Right ventricle myocardium inferior (tissue), 1 donor: Measurements from ENCODE around the gene SDC4. TPM values are rescaled to one million over a fixed set of nuclear protein-coding genes. Genes with fewer than 3 reads are reported as not detected.

ENCODE experiments used
- ATAC-seq: fragments of 200-7000 bp; cut with Tn5 transposase; one replicate; pipeline ENCODE4 v1.9.1; 2020; ENCODE audit warnings: mild to moderate bottlenecking, moderate library complexity
- DNase-seq: peaks from one replicate; pipeline ENCODE4 v3.0.0; 2021; ENCODE audit errors: missing footprints
- intact Hi-C: fragments of 100-400 bp; cut with DNase I; formaldehyde crosslinking; loops from one replicate; pipeline ENCODE4 v1.11.0; 2022
- total RNA-seq: library from RNA; stranded (reverse); fragmentation: NEBNext Ultra II Directional; extraction: Animal tissue kit (Norgen Biotek cat#: 25700); gene quantifications from one replicate; pipeline ENCODE4 v1.2.1, GENCODE V29; 2021
- donor health status: DM: no; HTN: yes; CAD: no; lungs with severe emphysema.

SDC4 gene
- total RNA-seq, 1 donor from 2014 or later: 82.1 TPM

DNA sequence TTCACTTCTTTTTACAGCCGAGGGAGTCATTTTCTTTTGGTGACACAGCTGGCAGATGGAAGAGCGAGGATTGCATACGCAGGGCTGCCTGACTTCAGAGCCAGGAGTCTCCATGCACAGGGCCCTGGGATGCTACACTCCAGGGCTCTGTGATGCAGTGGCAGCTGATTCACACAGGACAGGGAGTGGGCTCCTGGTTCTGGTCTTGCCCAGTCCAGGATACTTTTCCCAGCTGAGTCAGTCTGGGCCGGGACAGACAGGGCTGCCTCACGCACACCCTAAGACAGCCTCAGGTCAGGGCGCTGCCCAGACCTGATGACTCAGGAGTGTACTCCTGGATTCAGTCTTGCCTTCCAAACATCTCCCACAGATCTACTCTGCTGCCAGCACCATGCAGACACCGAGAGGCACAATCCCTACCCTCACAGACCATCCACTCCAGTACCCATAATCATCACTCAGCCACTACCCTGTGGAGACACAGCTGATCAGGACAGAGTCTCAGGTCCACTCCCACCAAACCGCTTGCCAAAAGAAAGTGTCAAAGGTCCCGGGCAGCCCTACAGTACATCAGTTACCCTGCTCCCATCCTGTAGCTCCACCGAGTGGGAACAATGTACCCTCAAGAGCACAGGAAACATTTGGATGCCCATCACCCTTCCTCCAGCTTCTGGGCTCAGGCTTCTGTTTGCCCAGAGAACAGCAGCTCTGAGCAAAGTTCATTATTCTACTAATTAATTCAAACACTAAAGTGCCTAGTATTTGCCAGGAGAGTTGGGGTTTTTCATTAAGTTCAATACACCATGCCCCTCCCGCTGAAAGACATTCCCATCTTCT is 11.5 kb downstream of the SDC4 start:
- ATAC-seq (no peak), DNase-seq (no peak)
- intact Hi-C loops: no loop called here

DNA sequence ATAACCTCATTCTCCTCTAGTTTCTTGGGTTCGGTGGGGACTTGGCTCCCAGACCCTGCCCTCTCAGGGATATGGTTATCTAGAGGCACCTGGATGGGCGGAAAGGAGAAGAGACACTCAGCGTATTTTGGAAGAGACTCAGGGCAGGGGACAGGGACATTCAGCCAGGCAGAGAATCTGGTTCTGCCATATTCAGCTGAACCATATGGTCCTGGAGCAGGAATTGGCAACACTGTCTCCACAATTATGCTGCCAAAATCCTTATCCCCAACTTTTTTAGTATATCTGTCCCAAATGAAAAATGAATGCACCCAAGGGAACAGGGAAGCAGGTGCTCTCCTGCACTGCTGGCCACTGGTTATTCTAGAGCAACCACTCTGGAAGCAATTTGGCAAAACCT is 17.7 kb downstream of the SDC4 start:
- no peak for ATAC-seq
- DNase-seq: no peak
- intact Hi-C loops: no loop called here

DNA sequence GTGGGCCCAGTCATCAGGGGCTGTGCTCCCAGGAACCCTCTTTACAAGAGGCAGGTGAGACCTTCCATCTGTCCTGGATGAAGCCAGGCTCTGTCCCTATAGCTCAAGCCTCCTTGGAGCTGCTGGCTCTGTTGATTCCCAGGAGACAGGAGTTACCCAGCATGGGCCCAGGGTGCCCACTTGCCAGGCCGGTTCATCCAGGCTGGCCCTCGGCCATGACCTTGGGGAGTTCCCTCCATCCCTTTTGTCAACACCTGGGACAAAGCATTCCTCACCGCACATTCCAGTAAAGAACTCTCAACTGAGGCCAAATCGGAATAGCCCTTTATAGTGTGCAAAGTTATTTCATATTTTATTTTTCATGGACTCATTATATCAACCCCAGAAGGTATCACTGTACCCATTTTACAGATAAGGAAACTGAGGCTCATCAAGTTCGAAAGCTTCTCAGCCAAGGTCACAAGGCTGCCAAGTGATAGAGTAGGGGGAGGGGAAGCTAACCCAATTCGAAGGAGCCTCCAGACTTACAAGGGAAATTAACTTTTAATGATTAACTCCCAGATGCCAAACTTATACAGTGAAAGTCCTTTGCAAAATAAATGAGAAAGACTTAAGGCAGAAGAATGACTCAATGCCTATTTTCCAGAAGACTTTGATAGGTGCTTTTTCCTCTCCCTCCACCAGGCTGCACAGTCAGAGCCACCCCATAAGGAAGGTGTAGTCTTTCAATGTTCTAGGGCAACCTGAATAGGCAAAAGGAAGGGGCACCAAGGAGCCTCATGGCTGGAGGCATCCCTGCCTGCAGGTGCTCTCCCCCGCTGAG is 18.5 kb downstream of the SDC4 start:
- DNase-seq: no peak
- ATAC-seq: no peak
- intact Hi-C loops: no loop called here

DNA sequence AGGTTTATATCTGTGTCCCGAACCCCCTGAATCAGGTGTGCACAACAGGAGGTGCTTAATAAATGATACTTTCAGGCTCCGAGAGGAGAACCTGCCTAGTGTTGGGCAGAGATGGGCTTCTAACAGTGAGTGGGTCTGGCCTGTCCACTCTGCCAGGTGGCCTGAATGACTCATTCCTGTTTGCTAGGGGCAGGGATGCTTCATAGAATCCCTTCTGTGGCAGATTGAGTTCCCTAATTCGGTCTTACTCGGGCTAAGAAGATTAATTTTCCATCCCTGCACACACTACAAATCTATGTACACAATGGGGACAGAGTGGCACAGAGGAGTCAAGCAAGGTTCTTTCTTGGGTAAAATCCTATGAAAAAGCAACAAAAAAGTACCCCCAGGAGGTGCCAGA is 19.8 kb downstream of the SDC4 start:
- ATAC-seq (no peak), DNase-seq (no peak)
- intact Hi-C loops: no loop called here

DNA sequence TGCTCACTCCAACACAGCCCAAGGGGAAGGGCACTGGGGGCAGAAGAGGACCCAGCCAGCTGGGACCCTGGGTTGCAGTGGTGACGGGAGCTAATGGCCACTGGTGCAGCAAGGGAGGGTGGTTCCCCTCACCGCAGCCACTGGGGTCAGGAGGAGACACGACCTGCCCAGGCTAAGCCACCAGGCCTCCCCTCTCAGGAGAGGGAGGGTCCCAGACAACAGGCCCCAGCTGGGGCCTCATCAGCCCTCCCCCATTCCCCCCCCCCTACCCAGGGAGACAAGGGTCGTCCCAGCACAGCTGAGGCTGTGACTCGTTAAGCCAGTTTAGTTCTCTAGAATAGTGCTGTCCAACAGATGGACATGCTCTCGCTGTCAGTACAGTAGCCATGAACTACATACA is 22.9 kb downstream of the SDC4 start:
- intact Hi-C loops: no loop called here
- no peak for DNase-seq
- ATAC-seq: no peak

DNA sequence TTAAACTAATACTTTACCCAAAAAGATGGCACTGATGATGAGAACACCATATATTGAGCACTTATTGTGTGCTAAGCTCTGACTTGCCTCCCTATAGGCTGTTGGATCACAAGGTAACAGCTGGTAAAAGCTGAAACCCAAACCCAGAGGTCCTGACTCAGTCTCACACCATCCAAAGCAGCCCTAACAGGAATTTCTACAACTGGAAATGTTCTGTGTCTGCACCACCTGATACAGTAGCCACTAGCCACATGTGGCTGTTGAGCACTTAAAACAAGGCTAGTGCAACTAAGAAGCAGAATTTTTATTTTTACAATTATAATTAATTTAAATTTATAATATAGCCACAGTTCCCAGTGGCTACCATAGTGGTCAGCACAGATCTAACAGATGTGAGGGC is 24.5 kb downstream of the SDC4 start:
- ATAC-seq: no peak
- DNase-seq: no peak
- intact Hi-C loops: no loop called here

DNA sequence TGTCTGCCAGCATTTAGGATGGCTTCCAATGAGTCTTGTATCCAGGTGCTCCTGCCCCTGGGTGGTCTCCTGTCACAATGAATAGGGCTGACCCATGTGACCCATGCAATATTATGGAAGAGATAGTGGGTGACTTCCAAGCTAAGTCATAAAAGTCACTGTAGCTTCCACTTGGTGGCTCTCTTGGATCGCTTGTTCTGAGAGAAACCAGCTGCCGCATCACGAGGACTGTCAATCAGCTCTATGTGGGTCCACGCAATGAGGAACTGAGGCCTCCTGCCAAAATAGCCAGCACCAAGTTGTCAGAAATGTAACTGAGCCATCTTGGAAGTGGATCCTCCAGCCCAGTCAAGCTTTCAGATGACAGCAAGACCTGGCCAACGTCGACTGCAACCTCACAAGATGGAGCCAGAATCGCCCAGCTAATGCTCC is 25.3 kb downstream of the SDC4 start:
- intact Hi-C loops: no loop called here
- no peak for DNase-seq
- ATAC-seq: peak; percentile 78

DNA sequence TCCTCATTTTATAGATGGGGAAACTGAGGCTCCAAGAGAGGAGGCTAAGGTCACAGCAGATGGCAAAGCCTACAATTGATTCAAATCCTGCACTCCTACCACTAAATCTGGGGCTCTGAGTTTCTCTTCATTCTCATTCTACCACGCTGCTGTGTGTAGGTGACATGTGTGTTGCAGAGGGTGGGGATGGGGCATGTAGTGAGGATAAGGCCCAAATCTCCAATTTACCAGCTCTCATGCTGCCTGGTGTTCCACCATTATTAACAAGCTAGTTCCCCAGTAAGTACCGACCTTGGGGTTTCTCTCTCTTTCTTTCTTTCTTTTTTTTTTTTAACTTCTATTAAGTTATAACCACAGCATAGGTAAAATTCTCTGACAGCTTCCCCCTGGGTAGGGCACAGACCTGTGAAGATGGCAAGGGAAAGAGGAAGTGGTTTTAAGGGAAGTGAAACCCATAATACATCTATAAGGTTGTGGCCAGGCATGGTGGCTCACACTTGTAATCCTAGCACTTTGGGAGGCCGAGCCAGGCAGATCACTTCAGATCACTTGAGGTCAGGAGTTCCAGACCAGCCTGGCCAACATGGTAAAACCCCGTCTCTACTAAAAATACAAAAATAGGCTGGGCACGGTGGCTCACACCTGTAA is 27.2 kb downstream of the SDC4 start:
- intact Hi-C loops: loop anchor here (2.0 kb wide), 1 partner anchor 42 kb away; the partner anchor contains the start of gene SYS1
- DNase-seq (no peak), ATAC-seq (no peak)

DNA sequence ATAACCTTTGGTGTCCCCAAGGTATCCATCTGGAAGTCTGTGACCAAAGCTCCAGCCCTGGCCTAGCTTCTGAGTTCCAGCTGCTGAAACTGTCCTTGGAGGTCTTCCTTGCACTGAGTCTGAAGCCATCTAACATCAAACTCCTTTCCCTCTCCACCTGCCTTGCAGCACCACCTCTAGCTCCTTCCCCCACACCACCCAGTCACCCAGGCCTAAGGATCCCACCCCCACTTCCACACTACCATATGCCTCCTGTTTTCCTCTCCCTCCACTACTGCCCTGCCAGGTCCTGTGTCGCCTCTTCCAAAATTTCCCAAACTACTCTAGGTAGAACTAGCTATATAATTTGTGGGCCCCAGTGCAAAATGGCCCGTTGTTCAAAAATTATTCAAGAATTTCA is 29.3 kb downstream of the SDC4 start:
- ATAC-seq: no peak
- intact Hi-C loops: loop anchor here (1.0 to 2.0 kb wide), 2 partner anchors 118 to 452 kb away; no protein-coding TSS in a partner anchor
- DNase-seq: no peak

DNA sequence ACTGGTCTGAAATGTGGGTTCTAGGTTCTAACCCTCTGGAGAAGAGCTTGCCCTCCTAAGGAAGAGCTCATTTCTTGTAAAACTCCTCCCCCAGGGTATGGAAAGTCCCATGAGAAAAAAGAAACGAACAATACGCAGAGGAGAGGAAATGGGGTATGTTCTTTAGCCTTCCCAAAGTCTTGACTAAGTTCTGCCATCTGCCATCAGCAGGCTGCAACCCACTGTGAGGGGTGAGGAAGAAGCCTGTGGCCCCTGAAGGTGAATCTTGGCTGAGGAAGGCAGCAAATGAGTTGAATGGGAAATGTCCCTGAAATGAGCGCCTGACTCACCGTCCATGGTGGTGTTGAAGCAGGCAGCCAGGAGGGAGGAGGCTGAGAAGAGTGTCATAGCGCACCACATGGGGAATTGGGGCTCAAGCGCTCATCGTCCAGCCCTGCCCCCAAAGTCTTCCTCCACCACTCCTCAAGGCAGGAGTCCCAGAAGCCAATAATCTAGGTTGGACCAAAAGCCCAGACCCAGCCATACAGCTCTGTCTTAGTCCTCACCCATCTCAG is 29.8 kb downstream of the SDC4 start:
- DNase-seq (no peak), ATAC-seq (no peak)
- intact Hi-C loops: loop anchor here (2.0 kb wide), 1 partner anchor 452 kb away; no protein-coding TSS in a partner anchor

DNA sequence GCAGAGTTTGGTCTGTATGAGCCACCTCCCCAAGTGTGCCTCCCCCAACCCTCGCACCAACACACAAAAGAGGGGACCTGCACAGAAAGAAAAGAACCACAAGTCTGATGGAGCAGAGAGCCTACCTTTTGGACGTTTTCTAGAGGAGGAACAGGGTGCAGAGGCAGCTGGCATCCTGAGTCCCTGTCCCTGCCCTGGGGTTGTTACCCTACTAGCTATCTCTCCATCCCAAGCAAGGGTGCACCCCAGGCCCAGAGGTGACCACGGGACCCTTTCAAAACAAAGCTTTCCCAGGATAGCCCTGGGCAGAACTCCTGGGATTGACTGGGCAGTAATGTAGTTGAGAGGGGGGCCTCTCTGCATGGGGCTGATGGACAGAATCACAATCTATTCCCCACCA is 30.4 kb downstream of the SDC4 start:
- DNase-seq (no peak), ATAC-seq (no peak)
- intact Hi-C loops: loop anchor here (2.0 kb wide), 1 partner anchor 453 kb away; no protein-coding TSS in a partner anchor

DNA sequence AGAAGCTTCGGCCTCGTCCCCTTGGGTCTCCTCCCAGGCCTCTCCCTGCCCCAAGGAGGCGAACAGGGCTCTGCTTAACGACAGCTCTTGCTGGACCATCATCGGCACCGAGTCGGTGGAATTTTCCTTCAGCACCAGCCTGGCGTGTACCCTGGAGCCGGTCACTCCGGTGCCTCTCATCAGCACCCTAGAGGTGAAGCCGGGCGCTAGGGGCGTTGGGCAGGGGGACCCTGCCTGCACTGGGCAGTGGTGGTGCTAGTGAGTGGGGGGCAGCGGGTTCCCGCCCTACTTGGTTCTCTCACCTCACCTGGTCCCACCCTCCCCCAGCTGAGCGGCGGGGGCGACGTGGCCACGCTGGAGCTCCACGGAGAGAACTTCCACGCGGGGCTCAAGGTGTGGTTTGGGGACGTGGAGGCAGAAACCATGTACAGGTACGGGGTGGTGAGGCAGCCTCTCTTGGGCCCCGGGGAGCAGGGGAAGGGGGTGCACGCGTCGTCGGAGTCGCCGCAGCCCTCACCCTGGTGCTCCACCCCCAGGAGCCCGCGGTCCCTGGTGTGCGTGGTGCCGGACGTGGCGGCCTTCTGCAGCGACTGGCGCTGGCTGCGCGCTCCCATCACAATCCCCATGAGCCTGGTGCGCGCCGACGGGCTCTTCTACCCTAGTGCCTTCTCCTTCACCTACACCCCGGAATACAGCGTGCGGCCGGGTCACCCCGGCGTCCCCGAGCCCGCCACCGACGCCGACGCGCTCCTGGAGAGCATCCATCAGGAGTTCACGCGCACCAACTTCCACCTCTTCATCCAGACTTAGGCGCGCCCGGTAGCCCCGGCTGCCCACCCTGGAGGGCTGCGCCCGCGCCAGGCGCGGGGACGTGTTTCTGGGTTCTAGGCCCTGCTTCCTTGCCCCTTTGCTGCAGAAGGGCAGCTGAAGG is 31.8 kb downstream of the SDC4 start:
- DNase-seq (no peak), ATAC-seq (no peak)
- intact Hi-C loops: no loop called here

DNA sequence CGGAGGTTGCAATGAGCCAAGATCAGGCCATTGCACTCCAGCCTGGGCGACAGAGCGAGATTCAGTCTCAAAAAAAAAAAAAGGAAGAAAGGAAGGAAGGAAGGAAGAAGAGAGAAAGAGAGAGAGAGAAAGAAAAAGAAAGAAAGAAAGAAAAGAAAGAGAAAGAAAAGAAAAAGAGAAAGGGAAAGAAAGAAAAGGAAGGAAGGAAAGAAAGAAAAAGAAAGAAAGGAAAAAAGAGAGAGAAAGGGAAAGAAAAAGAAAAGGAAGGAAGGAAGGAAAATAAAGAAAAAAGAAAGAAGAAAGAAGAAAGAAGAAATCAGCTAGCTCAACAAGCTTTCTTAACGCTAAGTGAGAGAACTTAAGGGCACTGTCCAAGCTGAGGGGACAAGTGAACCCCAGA is 32.6 kb downstream of the SDC4 start:
- no peak for DNase-seq
- intact Hi-C loops: no loop called here
- ATAC-seq: no peak

DNA sequence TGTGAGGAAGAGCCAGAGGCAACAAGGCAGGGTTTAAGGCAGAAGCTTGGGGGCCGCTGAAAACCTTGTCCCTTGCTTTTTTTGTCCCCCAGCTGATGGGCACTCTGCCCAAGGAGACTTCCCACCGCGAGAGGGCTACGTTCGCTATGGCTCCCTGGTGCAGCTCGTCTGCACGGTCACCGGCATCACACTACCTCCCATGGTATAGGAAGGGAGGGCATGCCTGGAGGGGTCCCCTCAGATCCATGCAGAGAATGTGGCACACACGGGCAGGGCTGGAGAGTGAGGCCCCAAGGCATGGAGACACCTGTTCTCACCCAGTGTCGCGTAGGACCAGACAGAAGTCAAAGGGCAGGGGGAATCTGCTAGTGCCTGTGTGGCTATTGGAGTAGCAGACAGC is 34.3 kb downstream of the SDC4 start:
- no peak for DNase-seq
- no peak for ATAC-seq
- intact Hi-C loops: loop anchor here (5.0 kb wide), 1 partner anchor 272 kb away; no protein-coding TSS in a partner anchor

DNA sequence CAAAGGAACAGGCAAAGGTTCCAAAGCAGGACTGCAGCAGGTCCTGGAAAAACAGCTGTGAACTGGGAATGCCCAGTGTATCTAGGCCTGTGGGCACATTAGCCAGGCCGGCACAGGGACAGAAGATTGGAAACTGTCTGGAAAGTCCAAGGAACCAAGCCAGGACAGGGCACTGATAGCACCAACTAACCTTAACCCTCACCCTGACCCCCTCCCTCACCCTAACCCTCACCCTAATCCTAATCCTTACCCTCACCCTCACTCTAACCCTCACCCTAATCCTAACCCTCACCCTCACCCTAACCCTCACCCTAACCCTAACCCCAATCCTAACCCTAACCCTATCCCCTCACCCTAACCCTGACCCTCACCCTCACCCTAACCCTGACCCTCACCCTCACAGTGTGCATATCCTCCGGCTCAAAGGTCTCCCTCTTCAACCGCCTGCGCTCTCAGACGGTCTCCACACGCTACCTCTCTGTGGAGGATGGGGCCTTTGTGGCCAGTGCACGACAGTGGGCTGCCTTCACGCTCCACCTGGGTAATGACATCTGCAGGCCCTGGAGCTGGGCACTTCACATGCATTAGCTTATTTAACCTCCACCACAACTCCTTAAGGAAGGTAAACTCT is 35.0 kb downstream of the SDC4 start:
- intact Hi-C loops: loop anchor here (5.0 kb wide), 1 partner anchor 271 kb away; no protein-coding TSS in a partner anchor
- ATAC-seq (no peak), DNase-seq (no peak)

DNA sequence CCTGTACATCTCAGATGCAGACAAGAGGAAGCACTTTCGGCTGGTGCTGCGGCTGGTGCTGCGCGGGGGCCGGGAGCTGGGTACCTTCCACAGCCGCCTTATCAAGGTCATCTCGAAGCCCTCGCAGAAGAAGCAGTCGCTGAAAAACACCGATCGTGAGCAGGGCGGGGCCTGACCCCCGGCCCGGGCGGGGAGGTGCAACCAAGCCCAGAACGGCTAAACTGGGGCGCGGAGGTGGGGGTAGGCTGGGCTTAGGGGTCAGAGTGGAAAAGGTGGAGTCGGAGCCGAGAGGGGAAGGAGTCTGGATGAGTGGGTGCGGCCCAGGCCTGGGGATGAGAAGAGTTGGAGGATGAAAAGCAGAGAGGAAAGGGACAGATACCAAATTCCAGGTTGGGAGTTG is 36.0 kb downstream of the SDC4 start:
- DNase-seq (no peak), ATAC-seq (no peak)
- intact Hi-C loops: loop anchor here (5.0 kb wide), 1 partner anchor 270 kb away; no protein-coding TSS in a partner anchor

DNA sequence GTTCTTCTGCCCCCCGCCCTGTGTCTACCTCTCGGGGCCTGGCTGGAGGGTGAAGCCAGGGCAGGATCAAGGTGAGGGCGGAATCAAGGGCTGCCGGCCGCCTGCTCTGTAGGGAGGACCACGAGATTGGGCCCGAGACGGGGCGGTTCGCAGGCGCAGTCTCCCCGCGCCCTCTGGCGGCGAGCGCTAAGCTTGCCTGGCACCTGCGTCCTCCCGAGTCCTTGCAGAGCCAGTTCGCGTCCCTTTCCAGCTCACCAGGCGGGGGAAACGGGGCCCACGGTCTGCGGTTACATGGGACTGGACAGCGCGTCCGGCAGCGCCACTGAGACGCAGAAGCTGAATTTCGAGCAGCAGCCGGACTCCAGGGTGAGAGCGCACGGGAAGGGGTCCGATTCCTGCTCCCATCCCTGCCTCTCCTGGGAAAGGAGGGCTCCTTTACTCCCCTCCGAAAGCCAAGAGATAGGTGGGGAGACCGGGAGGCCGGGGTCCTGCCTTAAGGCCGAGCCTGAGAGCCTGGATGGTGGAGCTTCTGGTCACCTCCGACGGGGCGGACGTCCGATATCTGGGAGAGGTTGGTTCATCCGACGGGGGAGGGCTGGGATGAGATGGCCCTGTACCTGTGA is 36.5 kb downstream of the SDC4 start:
- DNase-seq (no peak), ATAC-seq (no peak)
- intact Hi-C loops: loop anchor here (5.0 kb wide), 1 partner anchor 269 kb away; no protein-coding TSS in a partner anchor
